MG63 (cell line): Measurements from ENCODE around the gene ZNF789. TPM values are rescaled to one million over a fixed set of nuclear protein-coding genes. Genes with fewer than 3 reads are reported as not detected.

Experiments used
- DNase-seq: peaks from one replicate; pipeline ENCODE4 v3.0.0-alpha.2; 2020
- H3K27me3 ChIP-seq: fragments of 250-450 bp; sonication (Bioruptor Pico); 2 replicates; pipeline ENCODE4 v1.5.1; 2020; ENCODE audit warnings: mild to moderate bottlenecking, moderate library complexity
- H3K36me3 ChIP-seq: fragments of 250-450 bp; sonication (Bioruptor Pico); 2 replicates; pipeline ENCODE4 v1.5.1; 2020; ENCODE audit warnings: mild to moderate bottlenecking, moderate library complexity
- H3K4me3 ChIP-seq: fragments of 250-450 bp; sonication (Bioruptor Pico); 2 replicates; pipeline ENCODE4 v1.5.1; 2020; ENCODE audit warnings: mild to moderate bottlenecking, moderate library complexity
- H3K9me3 ChIP-seq: fragments of 250-450 bp; sonication (Bioruptor Pico); 2 replicates; pipeline ENCODE4 v1.5.1; 2020; ENCODE audit warnings: mild to moderate bottlenecking, moderate library complexity
- total RNA-seq: library from RNA; depleted of rRNA; stranded (reverse); fragments of >200 nt; shearing (Covaris generic); gene quantifications from 2 replicates; pipeline ENCODE4 v1.2.3, GENCODE V29; 2014; ENCODE audit warnings: low replicate concordance

The ZNF789 gene
- total RNA-seq, 1 experiment from 2014 or later, result 5.0 TPM

DNA sequence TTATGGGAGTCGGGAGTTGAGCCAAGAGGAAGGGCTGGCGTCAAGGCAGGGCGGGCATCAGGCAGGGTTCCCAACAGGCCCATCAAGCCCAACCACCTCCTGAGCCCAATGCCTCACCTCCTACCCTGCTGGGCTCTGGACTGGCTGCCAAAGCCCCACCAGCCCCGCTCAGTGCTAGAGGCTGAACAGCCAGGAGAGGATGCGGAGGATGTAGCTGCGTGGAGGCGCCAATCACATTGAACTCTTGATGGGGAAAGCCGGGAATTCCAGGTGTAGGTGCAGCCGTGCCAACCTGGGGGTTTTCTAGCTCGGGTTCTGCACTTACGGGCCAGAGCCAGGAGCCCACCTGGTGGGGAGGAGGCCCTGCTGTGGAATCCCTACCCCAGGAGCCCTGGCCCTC lies 19.6 kb upstream of the ZNF789 start:
- Histone ChIP-seq H3K4me3 (no peak overlapping the region), H3K9me3 (no peaks in the 10 kb centered on the region), H3K36me3 (no peaks in the 10 kb centered on the region; the same call in 1 of the 2 replicates), H3K27me3 (no peaks in the 10 kb centered on the region)
- no peak for DNase-seq

DNA sequence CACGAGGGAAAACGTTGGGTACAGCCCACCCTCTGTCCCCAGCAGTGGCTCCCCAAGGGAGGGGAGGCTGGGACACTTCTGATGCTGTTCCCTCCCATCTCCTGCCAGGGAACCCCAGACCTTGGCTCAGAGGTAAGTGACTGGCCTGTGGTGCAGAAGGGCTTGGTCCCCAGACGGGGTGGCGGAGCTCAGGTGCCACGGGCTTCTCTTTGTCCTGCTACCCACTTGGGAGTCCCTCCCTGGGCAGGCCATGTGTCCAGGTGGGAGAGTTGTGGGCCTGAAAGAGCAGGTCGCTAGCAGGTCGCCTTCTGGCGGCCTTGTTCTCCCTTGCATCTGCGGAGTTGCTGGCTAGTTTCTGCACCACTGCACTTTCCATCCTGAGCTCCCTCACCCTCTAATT lies 16.8 kb upstream of the ZNF789 start:
- no peaks in the 10 kb centered on the region for H3K27me3 ChIP-seq
- peaks cover 13% of the 10 kb centered on the region for H3K36me3 ChIP-seq
- no peaks in the 10 kb centered on the region for H3K9me3 ChIP-seq
- DNase-seq, result no peak
- H3K4me3 ChIP-seq, result no peak overlapping the region

DNA sequence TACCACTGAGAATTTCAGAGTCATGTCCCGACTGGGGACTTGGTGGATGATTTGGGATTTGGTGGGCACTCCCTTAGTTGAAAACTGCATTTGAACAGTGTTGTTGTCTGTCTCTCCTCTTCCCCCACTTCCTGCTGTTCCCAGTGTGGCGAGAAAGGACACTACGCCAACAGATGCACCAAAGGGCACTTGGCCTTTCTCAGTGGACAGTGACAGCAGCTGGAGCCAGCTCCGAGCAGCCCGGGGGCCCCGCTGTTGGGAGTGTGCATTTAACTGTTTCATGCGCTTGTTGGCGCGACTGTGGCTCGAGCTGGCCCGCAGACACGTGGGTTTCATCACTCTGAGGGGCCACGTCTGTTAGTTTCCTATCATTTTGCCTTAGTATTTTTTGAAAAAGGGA lies 16.4 kb upstream of the ZNF789 start:
- Histone ChIP-seq H3K9me3 (no peaks in the 10 kb centered on the region), H3K4me3 (no peak overlapping the region), H3K27me3 (no peaks in the 10 kb centered on the region), H3K36me3 (peaks cover 13% of the 10 kb centered on the region)
- DNase-seq, result no peak

DNA sequence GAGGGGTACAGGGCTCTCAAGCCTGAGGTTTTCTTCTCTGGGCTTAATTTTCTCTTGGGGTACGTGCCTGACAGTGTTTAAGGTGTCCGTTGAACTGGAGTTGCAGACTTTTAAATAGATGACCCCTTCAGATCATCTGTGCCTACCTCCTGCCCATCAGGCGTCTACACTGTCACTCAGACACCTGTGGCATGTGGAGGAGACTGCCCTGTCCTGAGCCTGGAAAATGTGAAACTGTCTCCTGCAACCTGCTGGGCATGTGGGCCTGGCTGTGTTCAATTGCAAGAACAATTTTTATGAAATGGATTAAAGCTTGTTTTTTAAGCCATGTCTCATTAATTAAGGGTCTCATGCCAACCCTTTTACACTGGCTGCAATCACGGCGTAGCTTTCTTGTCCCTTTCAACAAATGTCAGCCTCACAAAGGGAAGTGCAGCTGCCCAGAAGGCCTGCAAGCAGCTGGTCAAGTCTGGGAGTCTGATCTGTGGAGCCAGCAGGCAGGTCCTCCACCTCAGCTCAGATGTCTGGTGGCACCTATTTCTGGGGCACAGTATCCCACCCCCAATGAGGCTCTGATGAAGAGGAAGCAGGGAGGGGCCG lies 15.5 kb upstream of the ZNF789 start:
- Histone ChIP-seq H3K4me3 (no peak overlapping the region), H3K9me3 (no peaks in the 10 kb centered on the region), H3K36me3 (peaks cover 13% of the 10 kb centered on the region), H3K27me3 (no peaks in the 10 kb centered on the region)
- DNase-seq, result no peak

DNA sequence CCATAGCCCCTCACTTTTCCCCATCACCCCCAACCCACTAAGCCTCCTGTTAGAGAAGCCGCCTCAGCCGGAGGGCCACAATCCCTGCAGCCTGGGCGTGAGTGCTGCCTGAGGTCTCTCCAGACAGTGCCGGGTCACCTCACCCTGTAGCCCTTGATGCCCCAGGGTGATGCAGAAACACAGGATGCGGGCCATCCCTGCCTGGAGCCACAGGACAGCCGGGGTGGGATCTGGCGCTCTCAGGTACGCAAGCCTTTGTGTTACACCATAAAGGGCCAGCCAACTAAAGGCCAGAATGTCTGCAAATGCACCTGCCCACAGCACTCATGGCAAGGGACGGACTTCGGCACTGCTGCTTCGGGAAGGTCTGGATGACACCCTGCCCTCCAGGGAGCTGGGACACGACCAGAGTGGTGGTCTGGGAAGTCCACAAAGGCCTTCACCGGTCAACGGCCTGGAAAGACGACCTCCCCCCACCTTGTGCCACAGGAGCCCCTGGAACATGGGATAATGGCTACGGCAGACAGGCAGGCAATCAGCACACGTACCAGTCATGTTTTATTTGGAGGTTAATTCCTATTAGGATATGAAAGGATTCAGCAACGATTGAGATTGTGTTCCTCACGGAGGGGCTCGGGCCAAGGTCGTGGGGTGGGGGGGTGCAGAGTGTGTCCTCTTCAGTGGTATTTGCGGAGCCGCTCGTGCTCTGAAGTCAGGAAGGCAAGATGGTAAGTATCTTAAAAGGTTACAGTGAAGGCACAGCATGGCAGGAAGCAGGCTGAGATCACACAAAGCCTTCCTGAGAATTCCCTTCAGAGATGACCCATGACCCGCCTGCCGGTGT lies 14.8 kb upstream of the ZNF789 start:
- Histone ChIP-seq H3K27me3 (no peaks in the 10 kb centered on the region), H3K4me3 (no peak overlapping the region), H3K9me3 (no peaks in the 10 kb centered on the region), H3K36me3 (peaks cover 15% of the 10 kb centered on the region)
- no peak for DNase-seq

DNA sequence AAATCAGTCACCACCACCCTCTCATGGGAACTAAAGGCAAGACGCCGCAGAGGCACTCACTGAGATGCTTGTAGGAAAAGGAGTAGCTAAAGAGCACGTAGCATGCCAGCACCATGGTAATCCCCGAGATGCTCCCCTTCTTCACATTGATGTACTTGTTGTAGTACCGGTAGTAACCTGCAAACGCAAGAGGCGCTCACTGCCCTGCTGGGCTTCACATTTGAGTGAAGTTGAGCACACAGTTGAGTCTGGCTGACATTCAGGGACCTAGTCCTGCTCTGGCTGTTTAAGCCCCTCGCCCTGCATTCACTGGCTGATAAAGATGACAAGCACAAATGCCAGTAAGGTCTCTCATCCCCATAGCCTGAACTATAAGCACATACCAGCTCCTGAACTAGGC lies 13.6 kb upstream of the ZNF789 start:
- H3K36me3 ChIP-seq, result peaks cover 21% of the 10 kb centered on the region
- no peak overlapping the region for H3K4me3 ChIP-seq
- H3K27me3 ChIP-seq, result no peaks in the 10 kb centered on the region
- no peaks in the 10 kb centered on the region for H3K9me3 ChIP-seq
- DNase-seq, result no peak

DNA sequence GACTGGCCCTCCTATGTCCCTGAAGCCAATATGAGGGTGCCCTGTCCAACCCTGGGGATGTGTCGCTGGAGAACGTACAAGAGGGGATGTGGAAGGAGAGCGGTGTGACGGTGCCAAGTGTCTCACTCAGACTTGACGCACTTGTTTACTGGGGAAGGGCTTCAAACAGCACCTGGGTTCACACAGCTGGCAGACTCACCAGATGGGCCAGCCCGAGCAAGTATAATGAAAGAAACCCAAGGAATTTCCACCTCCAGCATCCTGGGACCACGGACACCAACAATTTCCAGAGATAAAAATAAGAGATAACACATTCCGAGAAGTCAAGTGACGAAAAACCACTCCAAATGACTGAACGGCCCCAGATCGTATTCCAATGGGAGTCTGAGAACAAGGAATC lies 12.0 kb upstream of the ZNF789 start:
- peaks cover 22% of the 10 kb centered on the region for H3K36me3 ChIP-seq
- no peak overlapping the region for H3K4me3 ChIP-seq
- DNase-seq, result no peak
- no peaks in the 10 kb centered on the region for H3K9me3 ChIP-seq
- H3K27me3 ChIP-seq, result no peaks in the 10 kb centered on the region

DNA sequence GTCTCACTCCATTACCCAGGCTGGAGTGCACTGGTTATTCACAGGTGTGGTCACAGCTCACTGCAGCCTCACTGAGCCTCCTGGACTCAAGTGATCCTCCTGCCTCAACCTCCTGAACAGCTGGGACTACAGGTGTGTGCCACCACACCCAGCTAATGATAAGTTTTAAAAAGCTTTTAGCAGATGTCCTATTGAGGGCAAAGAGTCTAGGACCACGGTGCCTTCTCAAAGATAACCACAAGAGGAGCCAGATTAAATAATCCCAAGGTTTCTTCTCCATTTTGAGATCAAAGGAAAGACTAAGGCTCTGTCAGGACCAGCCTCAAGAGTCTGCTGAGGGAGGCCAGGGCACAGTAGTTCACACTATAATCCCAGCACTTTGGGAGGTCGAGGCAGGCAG lies 11.5 kb upstream of the ZNF789 start:
- H3K4me3 ChIP-seq, result no peak overlapping the region
- H3K36me3 ChIP-seq, result peaks cover 22% of the 10 kb centered on the region
- H3K27me3 ChIP-seq, result no peaks in the 10 kb centered on the region
- DNase-seq, result no peak
- H3K9me3 ChIP-seq, result no peaks in the 10 kb centered on the region

DNA sequence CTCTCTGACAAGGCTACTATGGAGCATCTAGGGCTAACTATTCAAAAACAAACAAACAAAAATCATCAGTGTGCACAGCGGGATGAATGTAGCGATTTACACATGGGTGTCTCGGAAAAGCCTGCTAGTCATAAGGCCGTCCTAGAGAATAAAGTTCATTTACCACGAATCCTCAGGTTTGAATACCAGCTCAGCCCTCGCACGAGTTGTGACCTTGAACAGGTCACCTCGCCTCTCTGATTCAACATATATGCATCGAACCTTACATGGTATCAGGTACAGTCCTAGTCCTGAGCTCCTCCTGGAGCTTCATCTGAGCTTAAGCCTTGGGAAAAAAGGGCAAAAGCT lies 7.3 kb upstream of the ZNF789 start:
- Histone ChIP-seq H3K36me3 (peaks cover 9% of the 10 kb centered on the region), H3K9me3 (no peaks in the 10 kb centered on the region), H3K4me3 (peak overlapping the region; percentile 80), H3K27me3 (no peaks in the 10 kb centered on the region)
- DNase-seq, result no peak

DNA sequence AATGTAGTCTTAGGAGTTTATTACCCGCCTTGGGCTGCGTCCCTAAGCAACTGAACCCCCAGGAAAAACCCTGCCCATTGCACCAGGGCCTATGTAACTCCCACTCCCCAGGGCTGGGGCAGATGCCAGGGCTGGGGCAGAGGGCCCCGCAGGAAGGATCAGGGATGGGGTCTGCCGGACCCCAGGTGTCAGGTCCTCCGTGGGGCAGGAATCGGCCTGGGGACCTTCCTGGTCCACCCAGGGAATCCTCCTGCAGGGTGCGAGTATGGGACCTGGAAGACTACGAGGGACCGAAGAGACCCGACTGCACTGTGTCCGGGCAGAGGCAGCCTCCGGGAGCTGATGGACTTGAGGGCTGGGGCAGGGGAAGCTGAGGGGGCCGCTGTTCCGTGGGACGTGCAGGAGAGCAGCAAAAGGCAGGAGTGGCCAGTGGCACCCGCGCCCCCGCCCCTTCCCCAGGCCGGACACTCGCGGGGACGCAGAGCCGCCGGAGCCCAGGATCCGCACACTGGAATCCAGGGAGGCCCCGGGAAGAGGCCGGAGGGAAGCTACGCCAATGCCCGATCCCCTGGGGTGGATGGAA lies 4.3 kb upstream of the ZNF789 start:
- Histone ChIP-seq H3K4me3 (no peak overlapping the region), H3K9me3 (no peaks in the 10 kb centered on the region), H3K36me3 (peaks cover 5% of the 10 kb centered on the region), H3K27me3 (no peaks in the 10 kb centered on the region)
- no peak for DNase-seq

DNA sequence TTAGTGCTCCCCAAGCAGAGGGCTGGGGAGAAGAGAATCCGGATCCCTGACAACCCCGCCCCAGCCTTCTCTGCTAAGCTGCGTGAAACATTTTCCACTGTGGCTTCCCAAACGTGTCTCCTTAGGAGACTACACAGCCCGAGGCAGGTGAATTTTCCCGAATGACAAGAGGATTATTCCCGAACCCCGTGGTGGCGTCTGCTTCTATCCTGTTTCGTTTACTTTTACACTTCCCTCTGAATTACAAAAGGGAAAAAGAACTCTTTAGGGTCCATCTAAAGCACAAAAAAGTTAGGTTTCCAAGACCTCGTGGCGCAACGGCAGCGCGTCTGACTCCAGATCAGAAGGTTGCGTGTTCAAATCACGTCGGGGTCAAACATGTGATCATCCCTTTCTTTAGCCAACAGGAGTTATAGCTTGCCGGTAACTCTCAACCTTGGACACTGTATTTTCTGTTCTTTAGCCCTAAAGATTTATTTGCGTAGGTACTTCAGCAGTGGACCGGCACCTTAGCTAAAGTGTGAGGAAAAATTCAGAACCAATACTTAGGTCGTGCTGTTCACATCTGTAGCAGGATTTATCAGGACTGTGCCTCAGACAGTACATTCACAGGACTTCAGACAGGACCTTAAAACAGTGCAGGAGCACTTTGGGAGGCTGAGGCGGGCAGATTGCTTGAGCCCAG lies 3.2 kb upstream of the ZNF789 start:
- Histone ChIP-seq H3K36me3 (no peaks in the 10 kb centered on the region), H3K9me3 (no peaks in the 10 kb centered on the region), H3K4me3 (no peak overlapping the region), H3K27me3 (no peaks in the 10 kb centered on the region)
- DNase-seq, result no peak

DNA sequence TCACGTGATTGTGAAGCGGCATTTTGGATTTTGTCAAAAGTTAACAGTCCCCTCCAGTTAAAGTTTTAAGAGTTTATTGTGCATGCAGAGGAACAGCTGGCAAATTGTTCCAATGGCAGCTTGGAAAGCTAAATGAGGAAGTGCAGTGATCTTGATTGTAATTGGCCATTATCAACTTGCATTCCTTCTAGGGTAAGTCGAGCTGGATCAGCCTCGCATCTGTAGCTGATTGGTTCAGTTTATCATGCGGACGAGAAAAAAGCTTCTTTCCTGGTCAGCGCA lies 566 bp downstream of the ZNF789 start:
- no peaks in the 10 kb centered on the region for H3K27me3 ChIP-seq
- H3K9me3 ChIP-seq, result no peaks in the 10 kb centered on the region
- H3K4me3 ChIP-seq, result peak overlapping the region; percentile 89
- no peaks in the 10 kb centered on the region for H3K36me3 ChIP-seq
- DNase-seq, result no peak

DNA sequence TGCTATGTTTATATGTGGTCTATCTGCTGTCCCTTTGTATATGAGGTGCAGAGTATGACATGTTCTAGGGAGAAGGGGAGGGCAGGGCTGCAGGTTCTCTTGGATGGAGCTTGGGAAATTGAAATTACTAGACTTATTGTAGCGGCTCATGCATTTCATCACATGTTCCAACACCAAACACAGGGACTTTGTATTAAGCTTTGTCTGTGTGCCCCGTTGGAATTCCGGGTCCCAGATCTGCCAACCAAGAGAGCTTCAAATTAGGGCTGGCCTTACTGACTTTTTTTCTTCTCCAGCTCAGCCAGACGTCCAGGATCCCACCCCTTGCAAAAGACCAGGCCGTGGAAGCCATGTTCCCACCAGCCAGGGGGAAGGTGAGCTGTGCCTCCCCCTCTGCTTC lies 3.4 kb downstream of the ZNF789 start:
- DNase-seq, result no peak
- no peaks in the 10 kb centered on the region for H3K36me3 ChIP-seq
- H3K4me3 ChIP-seq, result no peak overlapping the region
- no peaks in the 10 kb centered on the region for H3K27me3 ChIP-seq
- no peaks in the 10 kb centered on the region for H3K9me3 ChIP-seq

DNA sequence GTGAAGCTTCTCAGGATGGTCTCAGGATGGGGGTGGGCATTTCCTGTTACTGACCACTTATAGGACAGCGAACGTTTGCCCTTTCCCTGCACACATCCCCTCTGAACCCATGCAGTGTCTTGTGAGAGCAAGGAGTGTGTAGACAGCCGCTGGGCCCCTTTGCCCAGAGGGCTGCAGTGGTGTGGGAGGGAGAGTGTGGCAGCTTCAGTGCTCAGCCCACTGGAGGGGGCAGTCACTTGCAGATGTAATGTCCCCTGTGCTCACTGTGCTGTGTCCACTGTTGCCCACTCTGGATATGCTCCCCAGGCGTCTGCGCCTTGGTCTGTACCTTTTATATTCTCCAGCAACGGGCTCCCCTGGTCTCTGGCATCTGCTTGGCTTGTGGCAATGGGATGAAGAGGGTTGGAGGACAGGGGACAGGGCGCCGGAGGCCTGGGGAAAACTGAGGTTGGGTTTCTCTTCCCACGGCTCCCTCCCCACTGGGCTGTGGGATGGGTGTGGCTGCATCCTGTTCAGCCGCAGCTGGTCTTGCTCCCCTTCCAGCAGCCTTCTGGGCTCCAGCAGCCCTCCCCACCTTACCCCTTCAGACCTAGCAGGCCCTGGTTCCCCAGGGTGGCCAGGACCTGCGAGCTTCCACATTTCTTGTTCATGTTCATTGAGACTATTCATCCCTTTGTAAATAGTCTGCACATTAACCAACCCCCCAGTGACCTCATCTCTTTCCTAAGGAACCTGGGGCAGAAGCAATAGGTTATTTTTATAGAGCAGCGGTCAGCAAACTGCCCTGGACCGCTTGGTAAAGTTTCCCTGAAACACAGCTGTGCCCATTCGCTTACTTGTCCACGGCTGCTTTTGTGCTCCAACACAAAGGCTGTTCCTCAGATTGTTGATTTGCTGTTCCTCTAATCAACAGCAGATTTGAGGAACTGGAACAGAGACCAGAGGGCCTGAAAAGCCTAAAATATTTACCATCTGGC lies 6.1 kb downstream of the ZNF789 start:
- DNase-seq, result no peak
- Histone ChIP-seq H3K9me3 (no peaks in the 10 kb centered on the region), H3K36me3 (no peaks in the 10 kb centered on the region), H3K27me3 (no peaks in the 10 kb centered on the region), H3K4me3 (no peak overlapping the region)

DNA sequence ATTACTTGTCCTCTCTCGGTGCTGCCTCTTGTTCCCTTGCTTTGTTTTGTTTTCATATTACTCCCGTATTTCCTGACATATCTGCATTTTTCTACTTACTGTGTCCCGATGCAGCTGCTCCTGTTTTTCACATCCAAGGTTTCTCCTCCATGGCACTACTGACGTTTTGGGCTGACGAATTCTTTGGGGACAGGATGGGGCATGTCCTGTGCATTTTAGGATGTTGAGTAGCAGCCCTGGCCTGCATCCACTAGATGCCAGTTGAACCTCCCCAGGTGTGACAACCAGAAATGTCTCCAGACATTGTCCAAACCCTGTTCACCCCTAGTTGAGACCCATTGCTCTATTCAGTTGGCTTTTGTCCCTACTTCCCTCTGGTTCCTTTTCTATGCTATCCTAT lies 12.4 kb downstream of the ZNF789 start:
- H3K27me3 ChIP-seq, result no peaks in the 10 kb centered on the region
- DNase-seq, result no peak
- no peak overlapping the region for H3K4me3 ChIP-seq
- no peaks in the 10 kb centered on the region for H3K9me3 ChIP-seq
- H3K36me3 ChIP-seq, result no peaks in the 10 kb centered on the region

DNA sequence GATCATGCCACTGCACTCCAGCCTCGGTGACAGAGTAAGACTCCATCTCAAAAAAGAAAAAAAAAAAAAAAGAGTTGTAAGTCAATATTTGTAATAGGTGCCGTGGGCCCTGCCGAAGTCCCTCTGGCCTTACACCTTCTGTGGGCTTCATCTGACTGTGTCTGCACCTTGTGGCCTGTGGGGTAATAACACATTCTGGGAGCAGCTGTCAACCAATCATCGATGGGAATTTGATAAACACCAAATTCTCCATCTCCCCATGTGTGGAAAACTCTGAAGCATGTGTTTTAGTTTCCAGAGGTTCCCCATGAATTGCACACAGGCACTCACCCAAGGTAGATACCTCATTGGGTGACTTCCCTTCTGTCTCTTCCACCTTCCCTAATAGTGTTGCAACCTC lies 16.5 kb downstream of the ZNF789 start:
- Histone ChIP-seq H3K4me3 (no peak overlapping the region), H3K9me3 (peaks cover 4% of the 10 kb centered on the region), H3K36me3 (peaks cover 12% of the 10 kb centered on the region), H3K27me3 (no peaks in the 10 kb centered on the region)
- DNase-seq, result no peak

DNA sequence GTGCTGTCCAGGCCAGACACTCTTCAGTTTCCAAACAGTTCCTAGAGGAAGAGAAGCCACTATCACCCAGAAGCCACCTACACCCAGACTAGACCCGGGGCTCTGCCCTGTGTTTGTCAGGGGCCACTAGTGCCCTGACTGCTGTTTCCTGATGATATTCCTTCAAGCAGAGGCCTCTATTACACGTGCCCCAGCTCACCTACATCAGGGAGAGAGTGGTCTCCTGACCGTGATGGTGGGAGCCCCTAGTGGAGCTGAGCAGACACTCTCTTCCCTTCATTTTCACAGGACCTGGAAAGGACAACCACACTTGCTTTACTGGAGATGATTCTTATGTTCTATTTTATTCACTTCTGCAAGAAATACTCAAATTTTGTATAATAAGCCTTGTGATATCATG lies 18.2 kb downstream of the ZNF789 start:
- Histone ChIP-seq H3K9me3 (peaks cover 4% of the 10 kb centered on the region), H3K27me3 (no peaks in the 10 kb centered on the region), H3K4me3 (no peak overlapping the region), H3K36me3 (peaks cover 24% of the 10 kb centered on the region)
- no peak for DNase-seq
